NAMALWA (cell line): ENCODE results near the gene ZNF14.
"Not testable (repeated sequence)": the region's sequence is repeated elsewhere in the genome, so short reads cannot be mapped to it uniquely, and the experiment has no call there.

ENCODE experiments used
- DNase-seq: peaks from one replicate; pipeline ENCODE4 v3.0.0-alpha.2; 2015; ENCODE audit warnings: low spot score

ZNF14 gene

DNA sequence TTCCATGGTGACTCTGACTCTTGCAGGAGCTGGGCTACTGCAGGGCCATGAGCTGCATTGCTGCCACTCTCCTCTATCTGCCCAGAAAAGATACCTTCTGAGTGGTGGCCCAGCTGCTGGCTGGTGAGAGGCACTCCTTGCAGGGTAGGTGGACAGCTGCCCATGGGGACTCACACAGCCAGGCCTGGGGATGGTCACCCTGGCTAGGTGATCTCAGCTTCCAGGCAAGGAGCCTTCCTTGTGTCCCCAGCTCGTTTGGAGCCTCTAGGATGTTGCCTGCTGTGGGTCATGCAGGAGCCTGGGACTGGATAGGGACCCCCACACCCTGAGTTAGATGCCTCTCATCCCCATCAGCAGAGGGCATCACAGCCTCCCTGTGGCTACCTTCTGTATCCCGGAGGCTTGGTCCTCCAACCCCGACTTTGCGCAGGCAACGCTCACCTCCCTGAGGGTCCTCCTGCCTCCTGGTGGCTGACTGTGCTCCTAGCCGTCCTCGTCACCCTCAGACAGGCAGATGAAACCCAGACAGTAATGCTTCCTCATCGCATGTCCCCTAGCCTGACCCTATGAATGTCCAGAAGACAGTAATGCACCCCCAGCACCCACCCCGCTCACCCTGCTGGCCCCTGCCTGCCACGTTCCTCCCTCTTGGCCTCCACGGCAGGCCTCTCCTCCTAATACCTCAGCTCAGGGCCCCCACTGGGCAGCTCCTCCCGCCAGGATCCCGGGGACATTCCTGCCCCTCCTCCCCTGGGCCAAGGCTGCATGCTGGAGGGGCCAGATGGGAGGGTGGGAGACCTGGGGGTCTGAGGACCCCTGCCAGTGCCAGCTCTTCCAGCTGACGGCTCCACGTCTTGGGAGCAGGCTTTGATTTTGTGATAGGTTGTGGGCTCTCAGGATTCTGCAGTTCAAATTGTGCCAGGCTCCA, 13.6 kb upstream of the ZNF14 start:
- DNase-seq, result no peak

DNA sequence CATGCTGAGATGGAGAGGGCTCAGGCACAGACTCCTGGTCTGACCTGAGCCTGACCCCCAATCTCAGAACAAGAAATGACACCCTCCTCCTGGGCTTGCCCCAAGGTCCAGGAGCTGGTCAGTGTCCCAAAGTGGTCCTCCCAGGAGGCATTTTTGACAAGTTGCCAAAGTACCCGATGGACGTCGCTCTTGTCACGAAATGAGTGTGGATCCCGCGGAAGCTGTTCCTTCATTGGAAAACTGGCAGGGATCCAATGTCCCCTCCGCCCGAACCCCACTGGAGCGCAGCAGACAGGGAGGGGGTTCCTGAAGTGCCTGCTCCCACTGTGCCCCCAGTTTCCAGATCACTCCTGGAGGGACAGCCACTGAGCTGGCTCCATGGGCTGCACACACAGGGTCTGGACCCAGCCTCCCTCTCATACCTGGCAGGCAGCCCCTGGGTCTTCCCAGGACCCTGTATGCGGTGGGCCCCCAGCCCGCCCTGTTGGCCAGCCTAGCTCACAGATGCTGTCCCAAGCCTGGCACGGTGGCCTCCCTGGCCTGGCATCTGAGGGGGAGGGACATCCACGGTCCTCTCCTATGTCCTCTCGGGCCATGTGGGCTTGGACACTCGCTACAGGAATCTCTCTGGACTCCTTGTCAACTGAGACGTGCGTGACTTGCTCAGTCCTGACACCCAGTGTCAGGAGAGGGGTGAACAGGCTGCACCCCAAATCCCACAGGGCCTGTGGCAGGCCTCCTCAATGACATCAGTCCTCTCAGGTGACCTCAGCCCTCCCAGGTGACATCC, 12.8 kb upstream of the ZNF14 start:
- DNase-seq, result peak; percentile 24

DNA sequence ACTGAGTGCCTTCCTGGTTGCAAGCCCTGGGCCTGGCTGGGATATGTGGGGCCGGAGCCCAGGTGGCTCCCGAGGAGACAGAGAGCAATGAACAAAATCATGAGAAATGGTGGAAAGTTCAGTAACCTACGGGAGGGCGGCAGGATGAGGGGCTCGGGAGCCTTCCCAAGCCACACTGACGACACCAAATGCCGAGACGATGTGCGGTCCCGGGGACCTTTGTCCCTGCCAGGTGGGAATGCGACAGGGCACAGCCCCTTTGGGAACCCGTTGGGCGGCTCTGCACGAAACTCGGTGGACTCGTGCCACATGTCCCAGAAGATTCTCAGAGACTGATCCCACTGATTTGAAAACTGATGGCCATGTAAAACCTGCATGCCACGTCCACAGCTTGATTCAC, 11.7 kb upstream of the ZNF14 start:
- no peak for DNase-seq

DNA sequence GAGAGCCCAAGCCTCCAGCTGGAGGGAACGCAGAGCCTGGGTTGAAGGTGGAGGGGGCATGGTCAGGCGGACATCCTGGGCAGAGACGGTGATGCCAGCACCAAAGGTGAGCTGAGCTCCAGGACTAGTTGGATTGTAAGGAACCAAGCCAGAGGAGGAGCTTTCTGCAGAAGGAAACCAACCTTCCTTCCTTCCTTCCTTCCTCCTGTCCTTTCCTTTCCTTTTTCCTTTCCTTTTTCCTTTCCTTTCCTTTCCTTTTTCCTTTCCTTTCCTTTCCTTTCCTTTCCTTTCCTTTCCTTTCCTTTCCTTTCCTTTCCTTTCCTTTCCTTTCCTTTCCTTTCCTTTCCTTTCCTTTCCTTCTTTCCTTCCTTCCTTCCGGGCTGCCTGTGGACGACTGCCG, 11.0 kb upstream of the ZNF14 start:
- DNase-seq, result not testable (repeated sequence)

DNA sequence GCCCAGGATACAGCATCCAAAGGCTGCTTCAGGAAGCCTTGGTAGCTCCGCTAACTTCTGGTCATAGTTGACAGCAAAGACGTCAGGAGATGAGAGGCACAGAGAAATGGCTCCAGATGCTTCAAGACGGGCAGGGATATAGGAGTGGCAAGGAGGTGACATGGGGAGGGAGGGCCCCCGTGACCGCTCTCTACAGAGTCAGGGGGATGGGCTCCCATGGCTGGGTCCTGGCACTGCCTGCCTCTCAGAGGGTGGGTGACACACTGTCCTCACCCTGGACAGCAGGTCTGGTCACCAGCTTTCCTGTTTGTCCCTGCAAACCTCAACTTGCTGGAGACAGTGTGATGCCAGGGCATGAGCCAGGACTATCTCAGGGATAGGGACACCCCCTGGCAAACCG, 10.3 kb upstream of the ZNF14 start:
- DNase-seq, result no peak

DNA sequence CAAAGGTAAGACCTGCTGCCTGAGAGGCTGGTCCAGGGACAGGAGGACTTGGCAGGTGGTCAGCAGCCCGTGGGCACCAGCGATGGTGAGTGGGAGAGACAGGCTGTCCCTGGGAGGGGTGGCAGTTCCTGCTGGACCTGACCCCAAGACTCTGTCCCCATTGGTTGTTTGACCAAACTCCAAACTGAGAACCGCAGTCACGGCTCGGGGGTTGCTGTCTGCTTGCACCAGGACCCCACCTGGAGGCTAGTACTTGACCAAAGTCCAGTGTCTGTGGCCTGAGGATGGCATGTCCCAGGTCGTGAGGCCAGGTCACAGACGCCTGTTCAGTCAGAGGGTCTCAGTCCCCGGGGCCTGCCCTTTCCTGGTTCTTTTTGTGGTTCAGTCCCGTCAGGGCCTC, 9.9 kb upstream of the ZNF14 start:
- no peak for DNase-seq

DNA sequence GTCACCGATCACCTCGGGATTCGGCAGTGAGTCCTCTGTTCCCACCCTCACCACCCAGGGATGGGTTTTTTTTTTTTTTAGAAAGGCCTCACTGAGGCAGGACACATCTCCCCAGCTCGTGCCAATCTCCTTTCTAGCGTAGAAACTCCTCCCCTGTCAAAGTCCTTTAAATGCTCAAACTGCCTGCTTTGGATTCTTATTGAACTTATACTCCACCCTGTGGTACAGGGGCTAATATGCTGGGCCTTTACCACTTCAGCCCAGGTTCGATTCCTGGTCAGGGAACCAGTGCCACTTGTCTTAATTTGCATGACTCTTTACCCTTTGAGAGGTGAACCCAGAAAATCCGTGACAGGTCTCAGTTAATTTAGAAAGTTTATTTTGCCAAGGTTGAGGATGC, 8.3 kb upstream of the ZNF14 start:
- no peak for DNase-seq

DNA sequence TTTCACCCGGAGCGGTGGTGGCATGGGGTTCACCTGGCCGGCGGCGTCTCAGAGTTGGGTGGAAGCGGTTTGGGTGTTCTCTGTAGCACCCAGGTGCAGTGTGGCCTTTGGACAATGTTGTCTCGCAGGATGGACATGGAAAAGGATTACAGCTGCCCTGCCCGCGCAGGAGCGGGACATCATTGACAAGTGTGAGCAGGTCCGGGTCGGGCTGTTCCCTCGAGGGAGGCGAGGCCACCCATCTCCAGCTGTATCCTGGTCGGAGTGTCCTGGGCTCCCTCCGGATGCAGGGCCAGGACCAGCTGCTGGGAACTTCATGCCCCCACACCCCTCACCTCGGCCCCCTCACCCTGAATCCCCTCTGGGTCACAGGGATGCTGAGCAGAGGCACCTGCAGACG, 7.8 kb upstream of the ZNF14 start:
- no peak for DNase-seq

DNA sequence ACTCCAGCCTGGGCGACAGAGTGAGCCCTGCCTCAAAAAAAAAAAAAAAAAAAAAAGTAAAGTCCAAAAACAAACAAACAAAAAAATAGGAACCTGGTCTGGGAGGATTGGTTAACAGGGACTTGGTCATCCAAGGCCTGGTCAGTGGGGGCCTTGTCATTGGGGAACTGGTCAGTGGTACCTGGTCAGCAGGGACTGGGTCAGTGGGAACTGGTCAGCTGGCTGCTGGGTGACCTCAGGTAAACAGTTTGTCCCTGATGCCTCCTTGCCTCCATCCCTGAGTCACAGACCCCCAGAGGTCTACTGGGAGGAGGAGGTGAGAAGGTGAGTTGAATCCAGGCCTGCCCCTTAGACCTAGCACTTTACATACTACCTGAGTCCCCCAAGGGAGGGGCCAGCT, 5.7 kb upstream of the ZNF14 start:
- no peak for DNase-seq

DNA sequence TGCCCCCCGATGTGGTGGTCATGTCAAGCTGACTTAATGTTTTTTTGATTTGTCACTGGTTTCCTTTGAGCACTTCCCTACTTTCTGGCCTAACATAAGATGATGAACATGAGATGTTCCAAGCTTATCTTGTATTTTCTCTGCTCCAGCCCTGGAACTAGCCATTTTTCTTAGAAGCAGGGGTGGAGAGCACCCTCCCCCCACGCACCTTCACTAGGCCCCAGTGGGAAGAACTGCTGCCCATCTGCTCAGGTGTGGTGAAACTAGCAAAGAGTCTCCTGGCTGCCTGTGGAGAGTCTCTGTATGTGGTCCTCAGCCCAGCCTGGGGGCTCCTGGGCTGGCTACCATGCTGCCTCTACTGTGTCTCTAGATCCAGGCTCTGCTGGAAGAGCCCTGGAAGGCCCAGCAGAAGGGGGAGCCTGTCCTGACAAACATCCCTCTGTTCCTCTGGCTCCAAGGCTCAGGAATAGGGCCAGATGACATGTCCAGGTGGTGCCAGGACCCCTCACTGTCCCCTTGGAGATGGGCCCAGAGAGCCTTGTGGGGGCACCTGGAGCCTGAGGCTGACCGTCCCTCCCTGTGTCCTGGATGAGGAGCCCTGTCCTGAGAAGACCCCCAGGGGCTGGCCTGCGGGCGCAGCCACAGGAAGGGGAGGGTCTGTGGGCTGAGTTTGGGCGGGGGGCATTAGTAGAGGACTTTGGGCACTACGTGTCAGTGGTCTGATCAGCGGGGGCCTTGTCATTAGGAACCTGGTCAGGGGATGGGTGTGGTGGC, 4.8 kb upstream of the ZNF14 start:
- DNase-seq, result no peak

DNA sequence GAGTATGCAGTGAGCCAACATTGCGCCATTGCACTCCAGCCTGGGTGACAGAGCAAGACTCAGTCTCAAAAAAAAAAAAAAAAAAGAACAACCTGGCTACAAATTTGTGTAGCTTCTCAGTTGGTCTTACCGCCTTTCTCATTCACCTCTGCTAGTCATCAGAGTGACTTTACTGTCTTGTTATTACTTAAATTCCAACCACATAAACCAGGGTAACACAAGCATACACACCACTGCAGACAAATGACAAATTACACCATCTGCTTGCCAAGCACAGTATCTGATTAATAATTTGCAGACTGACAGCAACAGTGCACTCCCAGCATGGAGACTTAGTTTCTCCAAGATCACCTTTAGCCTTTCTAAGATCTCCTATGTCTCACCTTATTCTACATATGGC, 11.0 kb downstream of the ZNF14 start:
- no peak for DNase-seq

DNA sequence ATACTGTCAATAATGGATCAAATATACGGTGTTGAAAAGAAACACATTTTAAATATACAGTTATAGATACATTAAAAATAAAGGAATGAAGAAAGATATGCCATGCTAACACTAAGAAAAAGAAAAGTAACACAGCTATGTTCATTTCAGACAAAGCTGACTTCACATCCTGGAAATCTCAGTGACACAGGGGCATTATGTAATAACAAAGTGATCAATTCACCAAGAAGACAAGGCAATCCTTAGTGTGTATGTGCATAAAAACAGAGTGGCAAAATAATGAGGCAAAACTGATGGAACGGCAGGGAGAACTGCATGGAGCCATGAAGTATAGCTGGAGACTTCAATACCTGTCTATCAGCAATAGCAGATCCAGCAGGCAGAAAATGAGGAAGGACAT, 13.1 kb downstream of the ZNF14 start:
- no peak for DNase-seq

DNA sequence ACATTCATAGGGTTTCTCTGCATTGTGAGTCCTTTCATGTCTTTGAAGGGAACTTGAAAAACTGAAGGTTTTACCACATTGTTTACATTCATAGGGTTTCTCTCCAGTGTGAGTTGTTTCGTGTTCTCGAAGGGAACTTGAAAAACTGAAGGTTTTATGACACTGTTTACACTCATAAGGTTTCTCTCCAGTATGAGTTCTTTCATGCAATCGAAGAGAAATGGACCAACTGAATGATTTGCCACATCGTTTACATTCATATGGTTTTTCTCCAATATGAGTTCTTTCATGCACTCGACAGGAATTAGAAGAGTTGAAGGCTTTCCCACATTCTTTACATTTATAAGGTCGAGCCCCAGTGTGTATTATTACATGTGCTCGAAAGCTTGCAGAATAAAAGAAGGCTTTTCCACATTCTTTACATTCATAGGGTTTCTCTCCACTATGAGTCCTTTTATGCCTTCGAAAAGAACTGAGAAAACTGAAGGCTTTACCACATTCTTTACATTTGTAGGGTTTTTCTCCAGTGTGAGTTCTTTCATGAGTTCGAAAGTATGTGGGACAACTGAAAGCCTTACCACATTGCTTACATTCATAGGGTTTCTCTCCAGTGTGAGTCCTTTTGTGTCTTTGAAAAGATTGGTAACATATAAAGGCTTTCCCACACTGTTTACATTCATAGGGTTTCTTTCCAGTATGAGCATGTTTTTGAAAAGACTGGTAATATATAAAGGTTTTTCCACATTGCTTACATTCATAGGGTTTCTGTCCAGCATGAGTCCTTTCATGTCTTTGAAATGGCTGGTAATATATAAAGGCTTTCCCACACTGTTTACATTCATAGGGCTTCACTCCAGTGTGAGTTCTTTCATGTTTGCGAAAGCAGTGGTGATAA, 20.7 kb downstream of the ZNF14 start:
- no peak for DNase-seq

DNA sequence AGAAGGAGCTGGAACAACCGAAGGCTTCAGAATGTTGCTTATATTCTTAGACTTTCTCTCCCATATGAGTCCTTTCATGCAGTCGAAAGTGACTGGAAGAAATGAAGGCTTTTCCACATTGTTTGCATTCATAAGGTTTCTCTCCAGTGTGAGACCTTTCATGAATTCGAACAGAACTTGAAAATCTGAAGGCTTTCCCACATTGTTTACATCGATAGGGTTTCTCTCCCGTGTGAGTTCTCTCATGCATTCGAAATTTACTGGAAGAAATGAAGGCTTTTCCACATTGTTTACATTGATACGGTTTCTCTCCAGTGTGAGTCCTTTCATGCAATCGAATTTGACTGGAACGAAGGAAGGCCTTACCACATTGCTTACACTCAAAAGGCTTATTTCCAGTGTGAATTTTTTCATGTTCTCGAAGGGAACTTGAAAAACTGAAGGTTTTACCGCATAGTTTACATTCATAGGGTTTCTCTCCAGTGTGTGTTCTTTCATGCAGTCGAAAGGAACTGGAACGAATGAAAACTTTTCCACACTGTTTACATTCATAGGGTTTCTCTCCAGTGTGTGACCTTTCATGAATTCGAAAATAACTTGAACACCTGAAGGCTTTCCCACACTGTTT, 21.5 kb downstream of the ZNF14 start:
- no peak for DNase-seq

DNA sequence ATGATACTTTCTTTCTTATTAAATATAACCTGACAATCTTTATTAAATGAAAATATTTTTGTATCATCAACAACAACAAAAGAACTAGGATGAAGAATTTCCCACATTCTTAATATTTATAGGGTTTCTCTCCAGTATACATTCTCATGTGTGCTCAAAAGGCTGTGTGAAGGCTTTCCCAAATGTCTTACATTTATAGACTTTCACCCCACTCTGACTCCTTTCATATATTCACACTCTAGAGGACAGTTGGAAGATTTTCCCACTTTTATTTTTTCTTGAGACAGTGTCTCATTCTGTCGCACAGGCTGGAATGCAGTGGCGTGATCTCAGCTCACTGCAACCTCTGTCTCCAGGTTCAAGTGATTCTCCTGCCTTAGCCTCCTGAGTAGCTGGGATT, 22.4 kb downstream of the ZNF14 start:
- DNase-seq, result no peak

DNA sequence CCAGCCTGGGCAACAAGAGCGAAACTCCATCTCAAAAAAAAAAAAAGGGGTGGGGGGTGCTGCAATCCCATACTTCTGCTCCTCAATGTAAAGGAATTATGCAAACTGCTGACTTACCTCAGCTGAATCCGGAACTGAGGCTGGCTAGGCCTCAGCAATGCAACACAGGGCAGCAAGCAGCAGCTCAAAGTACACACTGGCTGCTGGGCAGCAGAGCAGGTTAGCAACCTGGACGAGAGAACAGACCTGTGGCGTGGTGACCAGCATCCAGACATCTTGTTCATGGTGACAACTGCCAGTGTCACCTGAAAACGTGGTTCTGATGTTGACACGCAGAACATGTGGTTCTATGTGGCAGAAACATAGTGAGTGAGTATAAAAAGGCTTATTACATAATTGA, 28.1 kb downstream of the ZNF14 start:
- no peak for DNase-seq

DNA sequence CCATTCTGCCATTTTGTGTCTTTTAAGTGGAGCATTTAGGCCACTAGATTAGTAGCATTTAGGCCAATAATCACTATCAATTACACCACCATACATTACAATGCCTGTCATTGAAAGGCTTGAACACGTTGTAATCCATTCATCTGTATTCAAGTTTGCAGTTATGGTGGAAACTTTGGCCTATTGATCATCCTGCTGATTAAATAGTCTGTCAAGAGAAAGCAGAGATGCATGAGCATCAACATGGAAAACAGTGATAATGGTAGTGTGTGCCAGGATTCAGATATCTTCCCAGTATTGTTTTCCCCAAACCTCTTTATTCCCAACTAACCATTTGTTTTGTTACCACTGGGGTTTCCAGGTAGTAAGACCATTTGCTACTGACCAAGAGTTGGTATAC, 32.4 kb downstream of the ZNF14 start:
- DNase-seq, result not testable (repeated sequence)

DNA sequence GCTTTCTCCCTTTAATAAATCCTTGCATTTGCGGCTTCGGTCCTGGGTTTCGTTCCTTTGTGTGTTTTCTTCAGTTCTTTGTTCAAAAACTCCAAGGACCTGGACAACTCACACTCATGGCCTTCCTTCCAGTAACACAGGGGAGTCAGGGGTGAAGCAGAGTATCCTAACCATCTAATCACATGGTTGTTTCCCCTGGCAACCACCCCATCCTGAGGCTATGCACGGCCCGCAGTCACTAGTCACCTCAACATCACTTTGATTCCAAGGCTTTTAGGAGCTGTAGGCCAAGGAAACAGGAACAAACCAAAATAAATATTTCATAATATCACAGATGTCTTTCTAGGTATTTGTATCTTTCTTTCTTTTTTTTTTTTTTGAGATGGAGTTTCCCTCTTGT, 35.3 kb downstream of the ZNF14 start:
- DNase-seq, result no peak

DNA sequence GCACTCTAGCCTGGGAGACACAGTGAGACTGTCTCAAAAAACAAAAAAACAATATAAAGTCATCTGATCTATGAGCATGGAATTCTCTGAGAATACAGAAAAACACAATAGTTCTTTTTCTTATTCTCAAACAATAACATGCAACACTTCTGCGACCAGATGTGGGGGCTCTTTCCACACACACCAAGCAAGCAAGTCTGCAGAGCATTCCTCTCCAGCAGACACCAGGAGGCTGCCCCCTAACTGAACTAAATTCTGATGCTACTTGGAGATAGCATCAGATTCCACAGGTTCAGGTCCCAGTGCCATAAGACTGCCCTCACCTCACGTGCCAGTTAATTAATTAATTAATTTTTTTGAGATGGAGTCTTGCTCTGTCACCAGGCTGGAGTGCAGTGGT, 36.5 kb downstream of the ZNF14 start:
- DNase-seq, result no peak

DNA sequence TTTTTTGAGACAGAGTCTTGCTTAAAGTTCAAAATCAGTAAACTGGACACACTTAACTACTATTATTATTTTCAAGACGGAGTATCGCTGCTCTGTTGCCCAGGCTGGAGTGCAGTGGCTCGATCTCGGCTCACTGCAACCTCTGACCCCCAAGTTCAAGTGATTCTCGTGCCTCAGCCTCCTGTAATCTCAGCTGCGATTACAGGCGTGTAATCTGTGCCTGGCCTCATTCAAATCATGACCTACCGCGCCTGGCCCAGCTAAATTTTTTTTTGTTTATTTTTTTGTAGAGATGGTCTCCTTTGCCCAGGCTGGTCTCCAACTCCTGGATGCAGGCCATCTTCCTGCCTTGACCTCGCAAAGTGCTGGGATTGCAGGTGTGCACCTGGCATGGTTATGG, 41.2 kb downstream of the ZNF14 start:
- DNase-seq, result no peak

DNA sequence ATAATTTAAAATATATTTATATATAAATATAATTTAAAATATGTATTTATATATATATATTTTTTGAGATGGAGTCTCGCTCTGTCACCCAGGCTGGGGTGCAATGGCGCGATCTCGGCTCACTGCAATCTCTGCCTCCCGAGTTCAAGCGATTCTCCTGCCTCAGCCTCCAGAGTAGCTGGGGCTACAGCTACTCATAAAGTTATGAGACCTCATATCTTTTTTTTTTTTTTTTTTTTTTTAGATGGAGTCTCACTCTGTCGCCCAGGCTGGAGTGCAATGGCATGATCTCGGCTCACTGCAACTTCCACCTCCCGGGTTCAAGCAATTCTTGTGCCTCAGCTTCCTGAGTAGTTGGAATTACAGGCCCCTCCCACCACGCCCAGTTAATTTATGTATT, 43.9 kb downstream of the ZNF14 start:
- DNase-seq, result not testable (repeated sequence)
